GM04504 (cell line): ENCODE measurements around the gene DCAF12.

Source experiments
- DNase-seq: peaks from one replicate; pipeline ENCODE4 v3.0.0-alpha.2; 2012; ENCODE audit warnings: low read depth

DCAF12 gene

GRCh38 chr9:34125681-34126206 is 754 bp downstream of the DCAF12 start:
- no peak for DNase-seq

- DNase-seq, result no peak
Observed at GRCh38 chr9:34124926-34125325, 1.6 kb downstream of the DCAF12 start.

- DNase-seq, result no peak
Observed at GRCh38 chr9:34124099-34124498, 2.4 kb downstream of the DCAF12 start.

DNA sequence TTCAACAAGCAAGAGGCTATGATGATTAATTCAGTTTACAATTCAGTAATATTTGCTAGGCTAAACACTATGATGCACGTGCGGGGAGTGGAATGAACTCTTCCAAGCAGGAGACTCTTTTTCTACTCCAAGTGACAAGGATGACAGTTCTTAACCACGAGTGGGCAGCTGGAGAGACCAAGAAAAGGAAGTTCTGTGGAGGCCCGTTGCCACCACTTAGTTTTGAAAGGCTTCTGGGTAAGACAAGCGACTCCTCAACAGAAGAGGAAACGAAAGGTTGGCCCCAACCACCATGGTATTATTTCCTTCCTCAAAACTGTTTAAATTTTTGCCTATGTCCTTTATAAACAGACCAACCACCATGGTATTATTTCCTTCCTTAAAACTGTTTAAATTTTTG is 2.8 kb downstream of the DCAF12 start:
- no peak for DNase-seq

DNA sequence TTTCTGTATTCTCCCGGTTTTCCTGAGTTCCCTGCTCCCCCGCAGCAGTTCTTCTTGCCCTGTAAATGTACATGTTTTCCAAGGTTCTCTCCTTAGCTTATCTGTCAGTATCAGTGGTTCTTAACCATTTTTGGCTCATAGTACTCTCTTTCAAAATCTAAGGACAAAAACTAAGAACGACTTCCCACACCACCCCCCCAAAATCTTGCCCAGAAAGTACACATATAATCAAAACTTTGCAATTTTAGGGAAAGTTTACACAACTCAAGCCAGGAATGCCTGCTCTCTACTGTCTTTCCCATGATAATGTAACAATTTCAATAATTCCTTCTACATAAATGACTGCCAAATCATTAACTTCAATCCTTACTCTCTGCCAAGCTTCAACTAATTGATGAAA is 4.5 kb downstream of the DCAF12 start:
- no peak for DNase-seq

DNA sequence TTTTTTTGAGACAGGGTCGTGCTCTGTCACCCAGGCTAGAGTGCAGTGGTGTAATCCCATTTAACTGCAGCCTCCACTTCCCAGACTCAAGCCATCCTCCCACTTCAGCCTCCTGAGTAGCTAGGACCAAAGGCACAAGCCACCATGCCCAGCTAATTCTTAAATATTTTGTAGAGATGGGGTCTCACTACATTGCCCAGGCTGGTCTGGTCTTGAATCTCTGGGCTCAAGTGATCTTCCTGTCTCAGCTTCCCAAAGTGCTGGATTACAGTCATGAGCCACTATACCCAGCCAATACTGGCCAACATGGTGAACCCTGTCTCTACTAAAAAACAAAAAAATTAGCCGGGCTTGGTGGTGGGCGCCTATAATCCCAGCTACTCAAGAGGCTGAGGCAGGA is 6.8 kb downstream of the DCAF12 start:
- no peak for DNase-seq

DNA sequence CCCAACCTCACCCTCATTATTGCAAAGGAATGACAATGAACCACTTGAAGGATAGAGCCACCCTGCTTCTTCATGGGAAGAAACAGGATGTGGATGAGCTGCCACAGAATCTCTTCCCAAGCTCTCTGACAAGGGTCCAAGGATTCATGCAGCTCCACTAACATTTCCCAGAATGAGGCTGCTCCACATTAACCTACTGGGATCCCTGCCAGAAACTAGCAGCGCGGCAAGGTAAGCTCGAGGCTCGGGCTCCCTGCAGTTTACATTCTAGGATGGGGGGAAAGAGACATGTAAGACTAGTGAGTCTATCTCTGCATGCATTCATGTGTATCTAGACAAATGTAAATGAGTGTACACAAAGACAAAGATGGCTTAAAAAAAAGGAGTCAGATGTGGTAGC is 12.1 kb downstream of the DCAF12 start:
- no peak for DNase-seq

- DNase-seq, result no peak
Observed at GRCh38 chr9:34106110-34106509, 20.4 kb downstream of the DCAF12 start.

- DNase-seq, result no peak
Observed at GRCh38 chr9:34102796-34103195, 23.7 kb downstream of the DCAF12 start.

- no peak for DNase-seq
Observed at GRCh38 chr9:34098307-34098706, 28.2 kb downstream of the DCAF12 start.

GRCh38 chr9:34097865-34098264 is 28.6 kb downstream of the DCAF12 start:
- DNase-seq, result no peak

DNA sequence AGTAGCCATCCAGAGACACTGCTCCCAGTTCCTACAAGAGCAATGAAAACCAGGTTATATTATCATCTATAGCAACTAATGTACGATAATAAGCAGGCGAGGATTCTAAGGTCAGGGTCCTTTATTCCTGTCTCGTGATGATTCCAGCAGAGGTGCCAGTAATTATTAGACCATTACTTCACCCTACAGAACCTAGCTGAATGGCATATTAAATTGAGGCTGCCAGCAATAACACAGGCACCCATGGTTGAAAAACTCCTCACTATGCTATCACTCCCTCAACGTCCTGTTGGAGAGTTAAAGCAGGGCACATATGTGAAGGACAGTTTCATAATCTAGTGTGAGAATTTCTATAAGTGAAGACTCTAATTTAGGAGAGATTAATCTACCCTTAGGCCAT is 29.7 kb downstream of the DCAF12 start:
- DNase-seq, result no peak

DNA sequence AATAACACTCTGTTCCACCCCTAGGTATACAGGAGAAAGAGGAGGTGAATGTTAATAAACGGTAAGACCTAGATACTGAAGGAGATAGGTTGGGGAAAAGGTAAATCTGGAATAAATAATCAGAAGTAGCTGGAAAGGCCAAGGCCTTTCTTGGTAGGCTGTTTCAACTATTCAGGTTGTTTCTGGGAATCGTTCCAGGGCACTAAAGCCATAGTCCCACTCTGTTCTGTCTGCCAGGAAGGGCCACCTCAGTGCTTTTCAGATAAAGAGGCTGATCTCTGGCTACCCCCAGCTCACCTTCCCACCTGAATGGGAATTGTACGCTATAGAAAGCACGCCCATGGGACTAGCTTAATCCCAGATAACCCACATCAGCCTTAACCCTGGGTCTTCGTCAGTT is 32.9 kb downstream of the DCAF12 start:
- DNase-seq, result no peak

GRCh38 chr9:34089311-34089710 is 37.2 kb downstream of the DCAF12 start:
- no peak for DNase-seq

GRCh38 chr9:34087370-34087769 is 39.1 kb downstream of the DCAF12 start:
- no peak for DNase-seq

DNA sequence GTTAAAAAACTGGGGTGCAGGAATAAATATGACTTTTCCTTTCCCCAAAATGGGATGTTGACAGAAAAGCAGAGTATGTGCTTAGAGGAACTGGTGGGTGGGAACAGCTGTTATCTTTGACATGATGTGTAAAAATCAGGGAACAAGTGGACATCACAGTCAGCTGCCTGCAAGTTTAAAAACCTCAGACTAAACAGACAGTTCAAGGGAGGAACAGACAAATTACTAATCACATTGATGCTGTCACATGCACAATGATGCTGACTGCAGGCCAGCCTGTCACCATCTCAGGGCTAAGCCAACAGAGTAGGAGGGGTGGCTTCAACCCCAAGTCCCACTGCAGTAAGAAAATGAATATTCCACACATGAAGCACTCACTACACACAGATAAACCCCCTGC is 39.6 kb downstream of the DCAF12 start:
- no peak for DNase-seq

GRCh38 chr9:34085581-34086500 is 40.7 kb downstream of the DCAF12 start:
- DNase-seq, result no peak

GRCh38 chr9:34084562-34084961 is 41.9 kb downstream of the DCAF12 start:
- DNase-seq, result no peak

DNA sequence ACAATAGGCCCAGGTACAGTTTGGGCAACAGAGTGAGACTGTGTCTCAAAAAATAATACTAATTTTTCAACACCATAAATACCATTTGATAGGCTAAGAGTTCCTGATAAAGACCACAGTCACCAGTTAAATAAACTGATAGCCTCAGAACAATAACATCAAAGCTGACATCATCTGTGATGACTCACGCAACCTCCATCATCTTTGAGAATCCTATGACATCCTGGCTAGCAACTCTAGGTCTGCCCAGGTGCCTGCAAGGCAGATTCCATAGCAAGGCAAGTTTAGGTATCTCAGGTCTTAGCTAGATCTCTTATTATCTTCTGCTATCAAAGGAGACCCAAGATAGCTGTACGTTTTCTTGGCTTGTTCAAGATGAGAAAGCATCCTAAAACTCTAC is 47.3 kb downstream of the DCAF12 start:
- DNase-seq, result no peak

DNA sequence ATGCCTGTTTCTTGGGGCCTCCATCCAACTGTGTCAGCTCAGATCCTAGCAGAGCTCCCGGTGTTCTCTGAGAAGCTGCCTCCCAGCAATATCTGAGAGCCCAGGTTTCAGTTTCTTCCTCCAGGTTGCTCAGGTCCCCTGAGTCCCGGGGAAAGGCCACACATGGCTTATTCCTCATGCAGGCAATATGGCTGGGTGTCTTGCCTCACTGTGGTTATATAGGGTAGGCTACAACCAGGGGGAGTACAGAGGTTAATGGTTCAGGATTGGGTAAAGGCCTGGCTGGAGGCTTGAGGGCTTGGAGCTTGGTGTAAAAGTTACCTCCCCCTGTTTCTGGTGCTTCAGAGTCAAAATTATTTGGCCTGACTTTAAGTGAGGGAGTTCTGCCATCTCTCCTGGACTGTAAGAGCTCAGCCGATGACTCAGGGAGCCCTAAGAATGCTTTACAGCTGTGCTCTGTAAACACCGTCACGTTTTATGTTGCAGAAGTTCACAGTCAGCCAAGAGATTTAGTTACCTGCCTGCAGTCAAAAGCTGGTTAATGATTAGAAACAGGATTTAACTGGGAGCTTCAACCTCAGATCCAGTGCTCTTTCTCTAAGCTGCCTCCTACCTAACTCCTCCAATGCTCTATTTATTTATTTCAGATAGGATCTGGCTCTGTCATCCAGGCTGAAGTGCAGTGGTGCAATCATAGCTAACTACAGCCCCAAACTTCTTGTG is 53.5 kb downstream of the DCAF12 start:
- DNase-seq, result peak; percentile 66

DNA sequence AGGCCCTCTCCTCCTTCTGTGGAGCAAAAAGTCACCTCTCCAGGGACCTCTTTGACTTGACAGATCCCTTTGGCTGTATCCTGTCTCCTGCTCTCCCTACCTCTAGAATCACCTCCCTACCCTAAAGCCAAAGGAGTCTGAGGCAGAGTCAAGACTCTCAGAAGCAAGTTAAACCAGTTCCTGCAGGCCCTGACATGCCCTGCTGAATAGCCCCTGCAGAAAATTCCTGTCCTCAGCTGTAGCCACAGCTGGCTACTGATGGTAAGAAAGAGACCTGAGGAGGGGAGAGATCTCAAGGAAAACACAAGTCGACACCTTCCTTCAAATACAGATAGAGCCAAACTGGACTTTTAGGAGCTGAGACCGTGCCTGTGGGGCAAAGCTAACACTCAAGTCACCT is 54.1 kb downstream of the DCAF12 start:
- DNase-seq, result no peak

DNA sequence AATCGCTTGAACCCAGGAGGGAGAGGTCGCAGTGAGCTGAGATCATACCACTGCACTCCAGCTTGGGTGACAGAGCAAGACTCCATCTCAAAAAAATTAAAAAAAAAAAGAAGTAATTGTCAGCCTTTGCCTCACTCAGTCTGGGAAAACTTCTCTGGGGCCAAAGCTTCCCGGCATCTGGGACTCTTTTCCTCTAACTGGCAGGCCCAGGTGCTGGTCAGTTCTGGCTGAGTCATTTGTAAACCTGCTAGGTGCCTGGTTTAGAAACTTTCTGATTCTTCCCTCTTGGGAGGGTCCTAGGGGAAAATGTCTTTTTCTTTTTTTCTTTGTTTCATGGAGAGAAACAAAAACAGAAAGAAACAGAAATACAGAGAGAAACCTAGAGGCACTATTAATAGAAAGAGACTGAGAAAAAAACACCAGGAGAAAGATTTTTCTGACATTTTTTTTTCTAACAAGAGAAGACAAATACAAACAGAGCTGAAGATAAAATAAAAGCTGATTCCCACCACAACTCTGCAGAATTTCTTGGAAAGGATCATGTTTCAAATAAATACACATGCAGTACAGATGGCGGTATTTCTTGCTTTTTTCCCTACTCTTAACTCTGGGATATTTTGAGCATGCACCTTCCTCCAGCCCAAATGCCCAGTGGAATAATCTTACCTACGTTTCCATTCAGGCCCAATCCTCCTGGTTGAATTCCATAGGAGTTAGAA is 55.7 kb downstream of the DCAF12 start:
- DNase-seq, result no peak

GRCh38 chr9:34069831-34070230 is 56.7 kb downstream of the DCAF12 start:
- no peak for DNase-seq
